Endothelial cell of hepatic sinusoid (primary cell): Measurements from ENCODE around the gene IMPDH1.

Experiments used
- in situ Hi-C: cut with HindIII; loops from 2 replicates; pipeline ENCODE4 v1.10.0; 2017; ENCODE audit warnings: low sequenced_read_pairs

Gene IMPDH1

DNA sequence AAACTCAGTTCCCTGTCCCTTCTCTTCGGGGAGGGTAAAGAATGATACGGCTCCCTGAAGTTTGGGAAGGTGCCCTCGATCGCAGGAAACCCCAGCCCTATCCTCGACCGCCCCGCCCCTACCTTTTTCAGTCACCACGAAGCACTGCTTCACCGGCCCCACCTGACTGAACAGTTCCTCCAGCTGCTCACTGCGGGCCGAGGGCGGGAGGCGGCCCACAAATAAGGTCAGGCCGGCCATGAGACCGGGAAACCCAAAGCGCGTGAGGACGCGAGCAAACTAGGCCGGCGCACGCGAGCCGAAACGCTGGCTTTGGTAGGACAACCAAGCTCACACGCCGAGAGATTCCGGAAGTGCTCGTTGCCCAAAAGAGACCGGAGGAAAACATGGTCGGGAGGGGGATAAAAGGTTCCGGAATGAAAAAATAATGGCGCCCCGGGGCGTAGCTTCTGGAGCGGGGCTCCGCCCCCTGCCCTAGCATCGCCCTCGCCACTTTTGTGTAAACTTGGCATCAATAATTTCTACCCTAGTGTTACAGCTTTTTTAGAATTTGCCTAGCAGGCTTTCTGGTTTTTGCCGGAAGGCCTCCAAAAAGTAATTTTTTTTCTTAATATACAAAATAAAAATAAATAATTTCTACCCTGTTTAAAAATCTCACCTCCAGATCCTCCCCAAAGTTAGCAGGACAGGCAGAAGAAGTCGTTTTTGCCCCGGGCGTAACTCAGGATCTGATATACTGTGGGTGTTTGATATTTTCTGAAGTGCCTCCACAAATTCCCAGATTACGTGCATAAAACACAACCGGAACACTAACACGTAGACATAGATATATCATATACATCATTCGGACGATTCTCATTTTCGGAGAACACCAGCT lies 66.0 kb downstream of the IMPDH1 start, which contains the start of gene RBM28:
Gene RBM28 (minus strand): TSS at position 355 of the 877 bp plus-strand sequence. CDS start 115 bp downstream, at position 240.
- in situ Hi-C loops: no loop called here
